HepG2 (cell line): ENCODE results near the gene DNAJB5.

Experiments used
- CTCF ChIP-seq: sonication (generic); formaldehyde crosslinking; IDR thresholded peaks from 2 replicates; pipeline ENCODE4 v1.5.0; 2020; ENCODE audit warnings: mild to moderate bottlenecking, missing genetic modification reagents, moderate library complexity
- EZH2 ChIP-seq: conservative IDR thresholded peaks from 2 replicates; pipeline ENCODE4 v1.6.1; 2012; ENCODE audit warnings: mild to moderate bottlenecking, low read depth, low read length, moderate library complexity
- HNF4G ChIP-seq, 2 experiments: sonication (generic) in 1 of 2; formaldehyde crosslinking in 1 of 2; IDR thresholded peaks; 2 replicates each; pipeline versions ENCODE4 v1.4.0 to v1.6.1; 2011 to 2020; ENCODE audit warnings: borderline replicate concordance in 2 of 2, low read depth in 2 of 2, mild to moderate bottlenecking in 2 of 2, low read length in 1 of 2, missing genetic modification reagents in 1 of 2, moderate library complexity in 1 of 2
- JUN ChIP-seq: sonication (generic); formaldehyde crosslinking; IDR thresholded peaks from 2 replicates; pipeline ENCODE4 v1.4.0; 2020; ENCODE audit warnings: mild to moderate bottlenecking, missing genetic modification reagents
- NKX3-1 ChIP-seq: sonication (generic); formaldehyde crosslinking; IDR thresholded peaks from 2 replicates; pipeline ENCODE4 v1.5.0; 2020; ENCODE audit warnings: missing genetic modification reagents
- PAX8 ChIP-seq: sonication (generic); formaldehyde crosslinking; IDR thresholded peaks from 2 replicates; pipeline ENCODE4 v1.8.0; 2022; ENCODE audit warnings: mild to moderate bottlenecking, missing genetic modification reagents, borderline replicate concordance
- PHB2 ChIP-seq: fragments of 450-650 bp; IDR thresholded peaks from 2 replicates; pipeline ENCODE4 v1.6.1; 2018; ENCODE audit not compliant: partially characterized antibody
- SUZ12 ChIP-seq: fragments of 150-350 bp; IDR thresholded peaks from 2 replicates; pipeline ENCODE4 v1.6.1; 2014; ENCODE audit warnings: low read depth, low read length
- ZFP91 ChIP-seq: sonication (generic); formaldehyde crosslinking; IDR thresholded peaks from 2 replicates; pipeline ENCODE4 v1.9.0; 2022; ENCODE audit warnings: missing genetic modification reagents, mild to moderate bottlenecking, borderline replicate concordance
- ZNF205 ChIP-seq: IDR thresholded peaks from 2 replicates; pipeline ENCODE4 v1.6.1; 2018; ENCODE audit warnings: missing biosample characterization, missing genetic modification reagents

- TF ChIP-seq PHB2 = no peak
- no peak for TF ChIP-seq CTCF (CRISPR knock-in tag)
- TF ChIP-seq EZH2 = no peak
- TF ChIP-seq HNF4G (IDR thresholded peaks at IDR 0.05; ENCODE audit: borderline replicate concordance, low read depth, low read length) = no peak
- no peak for TF ChIP-seq HNF4G (CRISPR knock-in tag; IDR thresholded peaks at IDR 0.05; ENCODE audit: borderline replicate concordance, low read depth)
- no peak for TF ChIP-seq ZNF205 (CRISPR knock-in tag)
- no peak for TF ChIP-seq JUN (CRISPR knock-in tag)
- no peak for TF ChIP-seq ZFP91 (CRISPR knock-in tag)
- no peak for TF ChIP-seq PAX8 (CRISPR knock-in tag)
- no peak for TF ChIP-seq NKX3-1 (CRISPR knock-in tag)
- TF ChIP-seq SUZ12 = no peak
These were observed 25.0 kb downstream of the DNAJB5 start for GRCh38 chr9:35014517-35014916.
